Measurements from ENCODE around the gene B3GNT3.
"Not testable (repeated sequence)": the region's sequence is repeated elsewhere in the genome, so short reads cannot be mapped to it uniquely, and the experiment has no call there.

B3GNT3 gene

GRCh38 chr19:17796013-17796837 is 1.3 kb downstream of the B3GNT3 start:
- in situ Hi-C loops (cut with MboI; ENCODE audit: low sequenced_read_pairs): no loop called here

- in situ Hi-C loops (cut with MboI; ENCODE audit: low sequenced_read_pairs): no loop called here
Observed at GRCh38 chr19:17796838-17797423, 2.0 kb downstream of the B3GNT3 start.

- in situ Hi-C loops (cut with MboI; ENCODE audit: low sequenced_read_pairs): no loop called here
Observed at GRCh38 chr19:17797424-17798201, 2.7 kb downstream of the B3GNT3 start.

GRCh38 chr19:17798599-17798998 is 3.7 kb downstream of the B3GNT3 start:
- in situ Hi-C loops (cut with MboI; ENCODE audit: low sequenced_read_pairs): not testable (repeated sequence)

- in situ Hi-C loops (cut with MboI; ENCODE audit: low sequenced_read_pairs): no loop called here
Observed at GRCh38 chr19:17802137-17802858, 7.4 kb downstream of the B3GNT3 start.

- in situ Hi-C loops (cut with MboI; ENCODE audit: low sequenced_read_pairs): no loop called here
Observed at GRCh38 chr19:17803264-17803896, 8.4 kb downstream of the B3GNT3 start.

- in situ Hi-C loops (cut with MboI; ENCODE audit: low sequenced_read_pairs): no loop called here
Observed at GRCh38 chr19:17805427-17805826, 10.5 kb downstream of the B3GNT3 start.

GRCh38 chr19:17806945-17807344 is 12.0 kb downstream of the B3GNT3 start:
- in situ Hi-C loops (cut with MboI; ENCODE audit: low sequenced_read_pairs): no loop called here

- in situ Hi-C loops (cut with MboI; ENCODE audit: low sequenced_read_pairs): no loop called here
Observed at GRCh38 chr19:17807731-17808316, 12.9 kb downstream of the B3GNT3 start.

GRCh38 chr19:17811103-17811502 is 16.2 kb downstream of the B3GNT3 start:
- in situ Hi-C loops (cut with MboI; ENCODE audit: low sequenced_read_pairs): no loop called here

GRCh38 chr19:17811681-17812080 is 16.7 kb downstream of the B3GNT3 start:
- in situ Hi-C loops (cut with MboI; ENCODE audit: low sequenced_read_pairs): no loop called here

- in situ Hi-C loops (cut with MboI; ENCODE audit: low sequenced_read_pairs): no loop called here
Observed at GRCh38 chr19:17812099-17812498, 17.2 kb downstream of the B3GNT3 start.

GRCh38 chr19:17817668-17818363 is 22.9 kb downstream of the B3GNT3 start:
- in situ Hi-C loops (cut with MboI; ENCODE audit: low sequenced_read_pairs): no loop called here

- in situ Hi-C loops (cut with MboI; ENCODE audit: low sequenced_read_pairs): no loop called here
Observed at GRCh38 chr19:17821190-17821589, 26.3 kb downstream of the B3GNT3 start, which contains the start of gene INSL3. INSL3 (minus strand) TSS chr19:17821519; CDS start chr19:17821506, 13 bp downstream.

- in situ Hi-C loops (cut with MboI; ENCODE audit: low sequenced_read_pairs): no loop called here
Observed at GRCh38 chr19:17824339-17824738, 29.4 kb downstream of the B3GNT3 start.

- in situ Hi-C loops (cut with MboI; ENCODE audit: low sequenced_read_pairs): no loop called here
Observed at GRCh38 chr19:17826508-17827056, 31.6 kb downstream of the B3GNT3 start.

GRCh38 chr19:17829855-17830566 is 35.1 kb downstream of the B3GNT3 start:
- in situ Hi-C loops (cut with MboI; ENCODE audit: low sequenced_read_pairs): no loop called here

- in situ Hi-C loops (cut with MboI; ENCODE audit: low sequenced_read_pairs): no loop called here
Observed at GRCh38 chr19:17830567-17831418, 35.9 kb downstream of the B3GNT3 start.
